ENCODE data around the gene SUPT7L.
A peak's percentile ranks its signal among the peaks of the same experiment; 100 is the strongest.

The SUPT7L gene

GRCh38 chr2:27663285-27664153 is at the start of gene SUPT7L, which contains the start of gene SLC4A1AP:
SUPT7L (minus strand) TSS chr2:27663614; CDS start chr2:27662192, 1,422 bp downstream.
SLC4A1AP (plus strand) TSS chr2:27663889; CDS start chr2:27663915, 26 bp downstream.
- DNase-seq (ENCODE audit: extremely low read depth in 1 of 2, low read depth in 1 of 2): peak; percentile 41 to 55

GRCh38 chr2:27713201-27713600 is 49.8 kb upstream of the SUPT7L start:
- no peak for DNase-seq (ENCODE audit: extremely low read depth in 1 of 2, low read depth in 1 of 2)

- no peak for DNase-seq (ENCODE audit: extremely low read depth in 1 of 2, low read depth in 1 of 2)
These were observed 49.1 kb upstream of the SUPT7L start for GRCh38 chr2:27712522-27712921.

GRCh38 chr2:27711804-27712203 is 48.4 kb upstream of the SUPT7L start:
- no peak for DNase-seq (ENCODE audit: extremely low read depth in 1 of 2, low read depth in 1 of 2)

GRCh38 chr2:27710640-27711430 is 47.4 kb upstream of the SUPT7L start:
- no peak for DNase-seq (ENCODE audit: extremely low read depth in 1 of 2, low read depth in 1 of 2)

GRCh38 chr2:27709960-27710575 is 46.7 kb upstream of the SUPT7L start:
- DNase-seq (ENCODE audit: extremely low read depth in 1 of 2, low read depth in 1 of 2): no peak

GRCh38 chr2:27709326-27709725 is 45.9 kb upstream of the SUPT7L start:
- no peak for DNase-seq (ENCODE audit: extremely low read depth in 1 of 2, low read depth in 1 of 2)

- DNase-seq (ENCODE audit: extremely low read depth in 1 of 2, low read depth in 1 of 2): no peak
These were observed 45.3 kb upstream of the SUPT7L start for GRCh38 chr2:27708666-27709065.

- DNase-seq (ENCODE audit: extremely low read depth in 1 of 2, low read depth in 1 of 2): no peak
These were observed 44.8 kb upstream of the SUPT7L start for GRCh38 chr2:27708257-27708654.

GRCh38 chr2:27707462-27708256 is 44.2 kb upstream of the SUPT7L start:
- DNase-seq (ENCODE audit: extremely low read depth in 1 of 2, low read depth in 1 of 2): no peak

GRCh38 chr2:27705851-27706622 is 42.6 kb upstream of the SUPT7L start:
- DNase-seq (ENCODE audit: extremely low read depth in 1 of 2, low read depth in 1 of 2): no peak

GRCh38 chr2:27704342-27704876 is 41.0 kb upstream of the SUPT7L start:
- no peak for DNase-seq (ENCODE audit: extremely low read depth in 1 of 2, low read depth in 1 of 2)

- peak; percentile 62 to 71 for DNase-seq (ENCODE audit: extremely low read depth in 1 of 2, low read depth in 1 of 2)
These were observed 40.4 kb upstream of the SUPT7L start for GRCh38 chr2:27703638-27704341.

GRCh38 chr2:27702302-27702701 is 38.9 kb upstream of the SUPT7L start:
- DNase-seq (ENCODE audit: extremely low read depth in 1 of 2, low read depth in 1 of 2): no peak

GRCh38 chr2:27701676-27702075 is 38.3 kb upstream of the SUPT7L start:
- DNase-seq (ENCODE audit: extremely low read depth in 1 of 2, low read depth in 1 of 2): no peak

- no peak for DNase-seq (ENCODE audit: extremely low read depth in 1 of 2, low read depth in 1 of 2)
These were observed 34.2 kb upstream of the SUPT7L start for GRCh38 chr2:27697660-27698059.

GRCh38 chr2:27690052-27690451 is 26.6 kb upstream of the SUPT7L start:
- DNase-seq (ENCODE audit: extremely low read depth in 1 of 2, low read depth in 1 of 2): no peak

- no peak for DNase-seq (ENCODE audit: extremely low read depth in 1 of 2, low read depth in 1 of 2)
These were observed 26.0 kb upstream of the SUPT7L start for GRCh38 chr2:27689424-27689823.

- no peak for DNase-seq (ENCODE audit: extremely low read depth in 1 of 2, low read depth in 1 of 2)
These were observed 23.8 kb upstream of the SUPT7L start for GRCh38 chr2:27687232-27687631.

Data from activated CD8-positive, alpha-beta memory T cell treated with anti-CD3 and anti-CD28 coated beads for 1 hour (primary cell).